ENCODE measurements around the gene LILRA6.
"Not testable (repeated sequence)": the region's sequence is repeated elsewhere in the genome, so short reads cannot be mapped to it uniquely, and the experiment has no call there.

LILRA6 gene

GRCh38 chr19:54207983-54208783, 34.4 kb downstream of the LILRA6 start:
- peak in 1 of 2 donors; percentile 17 for DNase-seq (ENCODE audit: low read depth in 2 of 2)

- no peak for DNase-seq (ENCODE audit: low read depth in 2 of 2)
Observed at GRCh38 chr19:54207676-54207982, 35.0 kb downstream of the LILRA6 start.

- DNase-seq (ENCODE audit: low read depth in 2 of 2) = not testable (repeated sequence)
Observed at GRCh38 chr19:54207193-54207592, 35.4 kb downstream of the LILRA6 start.

- DNase-seq (ENCODE audit: low read depth in 2 of 2) = no peak
Observed at GRCh38 chr19:54206831-54207177, 35.8 kb downstream of the LILRA6 start.

- no peak for DNase-seq (ENCODE audit: low read depth in 2 of 2)
Observed at GRCh38 chr19:54206030-54206830, 36.4 kb downstream of the LILRA6 start.

- no peak for DNase-seq (ENCODE audit: low read depth in 2 of 2)
Observed at GRCh38 chr19:54204767-54205468, 37.7 kb downstream of the LILRA6 start.

GRCh38 chr19:54203151-54203611, 39.4 kb downstream of the LILRA6 start:
- no peak for DNase-seq (ENCODE audit: low read depth in 2 of 2)

- DNase-seq (ENCODE audit: low read depth in 2 of 2) = no peak
Observed at GRCh38 chr19:54201980-54202379, 40.6 kb downstream of the LILRA6 start.

- DNase-seq (ENCODE audit: low read depth in 2 of 2) = no peak
Observed at GRCh38 chr19:54201172-54201701, 41.4 kb downstream of the LILRA6 start.

GRCh38 chr19:54199401-54199800, 43.2 kb downstream of the LILRA6 start:
- DNase-seq (ENCODE audit: low read depth in 2 of 2) = no peak

- DNase-seq (ENCODE audit: low read depth in 2 of 2) = no peak
Observed at GRCh38 chr19:54197121-54197520, 45.5 kb downstream of the LILRA6 start.

- no peak for DNase-seq (ENCODE audit: low read depth in 2 of 2)
Observed at GRCh38 chr19:54196536-54196935, 46.1 kb downstream of the LILRA6 start.

- DNase-seq (ENCODE audit: low read depth in 2 of 2) = not testable (repeated sequence)
Observed at GRCh38 chr19:54194463-54194862, 48.1 kb downstream of the LILRA6 start.

GRCh38 chr19:54193011-54193410, 49.6 kb downstream of the LILRA6 start:
- no peak for DNase-seq (ENCODE audit: low read depth in 2 of 2)

- no peak for DNase-seq (ENCODE audit: low read depth in 2 of 2)
Observed at GRCh38 chr19:54191811-54192453, 50.7 kb downstream of the LILRA6 start.

GRCh38 chr19:54191011-54191810, 51.4 kb downstream of the LILRA6 start, which contains the start of gene TSEN34:
Gene TSEN34, plus strand, starts transcription at chr19:54191308. Its CDS starts 57 bp downstream, at chr19:54191365.
- DNase-seq (ENCODE audit: low read depth in 2 of 2) = peak in 1 of 2 donors; percentile 80

GRCh38 chr19:54190503-54191010, 52.0 kb downstream of the LILRA6 start:
- DNase-seq (ENCODE audit: low read depth in 2 of 2) = peak; percentile 100

- peak; percentile 100 for DNase-seq (ENCODE audit: low read depth in 2 of 2)
Observed at GRCh38 chr19:54189735-54190502, 52.7 kb downstream of the LILRA6 start.

- DNase-seq (ENCODE audit: low read depth in 2 of 2) = peak in 1 of 2 donors; percentile 56
Observed at GRCh38 chr19:54189145-54189734, 53.4 kb downstream of the LILRA6 start, which contains the start of gene MBOAT7. Gene MBOAT7, minus strand, starts transcription at chr19:54189580. Its CDS starts 1,072 bp downstream, at chr19:54188508.
